Hematopoietic multipotent progenitor cell (in vitro differentiated cells): ENCODE results near the gene RAB23. TPM values are rescaled to one million over a fixed set of nuclear protein-coding genes. Genes with fewer than 3 reads are reported as not detected.

ENCODE experiments used
- DNase-seq, 3 donors: peaks; one replicate each; pipeline ENCODE4 v3.0.0-alpha.2; 2011 to 2015; ENCODE audit warnings: low read depth in 2 of 3, low spot score in 2 of 3
- total RNA-seq: library from RNA; depleted of rRNA; stranded (reverse); fragments of >200 nt; gene quantifications from one replicate; pipeline ENCODE4 v1.2.3, GENCODE V29; 2012

Gene RAB23
- total RNA-seq, 1 donor, result 1.1 TPM

- DNase-seq, result no peak
Observed at GRCh38 chr6:57141451-57142177, 80.5 kb downstream of the RAB23 start.

- no peak for DNase-seq
Observed at GRCh38 chr6:57138026-57138425, 84.1 kb downstream of the RAB23 start.

GRCh38 chr6:57137350-57137749, 84.8 kb downstream of the RAB23 start:
- no peak for DNase-seq

Other genes starting within 250 kb of the RAB23 start
- 5.4 TPM for gene KIAA1586, start 175.6 kb downstream of the RAB23 start, total RNA-seq
- gene ZNF451, start 132.1 kb downstream of the RAB23 start, total RNA-seq, result 47.1 TPM
- 2.2 TPM for gene BAG2, start 50.0 kb downstream of the RAB23 start, total RNA-seq
- gene PRIM2, start 95.3 kb upstream of the RAB23 start, total RNA-seq, result 12.4 TPM